ENCODE results near the gene ENG.

ENG gene

DNA sequence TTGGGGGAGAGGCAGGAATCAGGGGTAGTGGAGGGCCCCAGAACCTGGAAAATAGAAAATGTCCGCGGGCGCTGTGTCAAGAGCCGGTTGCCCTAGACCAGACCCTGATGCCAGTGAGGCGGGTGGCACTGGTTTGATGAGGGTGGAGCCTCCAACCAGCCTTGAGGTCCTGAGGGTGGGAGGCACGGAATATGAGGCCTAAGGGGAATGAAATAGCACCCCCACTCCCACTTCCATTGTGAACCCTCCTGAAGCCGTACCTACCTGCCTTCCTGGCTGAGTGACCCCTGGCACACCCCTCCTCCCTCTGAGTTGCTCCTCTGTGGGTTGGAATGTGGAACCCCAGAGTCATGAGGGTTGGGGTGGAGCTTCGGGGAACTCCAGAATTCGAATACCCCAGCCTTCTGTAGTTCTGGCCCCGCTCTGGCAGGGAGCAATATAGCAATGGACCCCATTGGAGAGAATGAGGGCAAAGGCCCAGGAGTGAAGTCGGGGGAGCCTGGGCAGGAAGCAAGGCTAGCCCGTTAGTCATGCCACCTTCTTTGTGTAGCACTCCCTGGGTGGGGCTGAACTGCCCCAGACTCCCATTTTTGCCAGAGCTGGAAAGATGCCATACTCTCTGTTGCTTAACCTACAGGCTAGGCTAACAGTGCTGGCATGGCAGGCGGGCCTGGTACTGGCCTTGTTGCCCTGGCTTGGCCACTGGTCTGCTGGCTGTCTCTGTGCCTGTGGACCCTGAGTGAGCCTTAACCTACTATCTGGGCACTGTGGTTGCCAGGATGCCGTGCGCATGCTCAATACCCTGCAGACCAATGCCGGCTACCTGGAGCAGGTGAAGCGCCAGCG lies 50.7 kb downstream of the ENG start:
- H3K4me2 ChIP-seq (ENCODE audit: low read length) = peak overlapping the region; percentile 83
- H3K4me1 ChIP-seq (ENCODE audit: control insufficient read depth, low read length) = peaks cover 24% of the 10 kb centered on the region
- no peaks in the 10 kb centered on the region for H3K27me3 ChIP-seq (ENCODE audit: control insufficient read depth, low read length)
- TF ChIP-seq EZH2phosphoT487 (IDR thresholded peaks at IDR 0.05; ENCODE audit: borderline replicate concordance, low read length) (no peak), CTCF (IDR thresholded peaks at IDR 0.05; ENCODE audit: low read depth, low read length, poor library complexity, severe bottlenecking) (no peak)
- peaks cover 36% of the 10 kb centered on the region for H3K79me2 ChIP-seq (ENCODE audit: control insufficient read depth, low read length)
- peaks cover 4% of the 10 kb centered on the region; the same call in 1 of the 2 replicates for H3F3A ChIP-seq (ENCODE audit: control insufficient read depth, insufficient read depth)
- H3K9me3 ChIP-seq (ENCODE audit: control insufficient read depth, insufficient read depth, low read length) = no peaks in the 10 kb centered on the region
- no peaks in the 10 kb centered on the region for H3K9me2 ChIP-seq (replicated peaks; ENCODE audit: control insufficient read depth, low read length)
- H3K36me3 ChIP-seq (ENCODE audit: control insufficient read depth, low read length) = peaks cover 37% of the 10 kb centered on the region
- peak overlapping the region; percentile 65 for H3K27ac ChIP-seq (ENCODE audit: low read depth, low read length)
- peak overlapping the region; percentile 91 for H3K4me3 ChIP-seq (ENCODE audit: low read length)
- peaks cover 6% of the 10 kb centered on the region; the same call in 1 of the 2 replicates for H4K20me1 ChIP-seq (ENCODE audit: control insufficient read depth, insufficient read depth, low read depth, low read length)

GRCh38 chr9:127802576-127803443 lies 51.6 kb downstream of the ENG start, which contains the start of gene FPGS:
Gene FPGS, plus strand, starts transcription at chr9:127802882. Its CDS starts 43 bp downstream, at chr9:127802925.
- no peaks in the 10 kb centered on the region for H3K27me3 ChIP-seq (ENCODE audit: control insufficient read depth, low read length)
- H3F3A ChIP-seq (ENCODE audit: control insufficient read depth, insufficient read depth) = peaks cover 10% of the 10 kb centered on the region
- peaks cover 36% of the 10 kb centered on the region for H3K79me2 ChIP-seq (ENCODE audit: control insufficient read depth, low read length)
- TF ChIP-seq CTCF (IDR thresholded peaks at IDR 0.05; ENCODE audit: low read depth, low read length, poor library complexity, severe bottlenecking) = no peak
- TF ChIP-seq EZH2phosphoT487 (IDR thresholded peaks at IDR 0.05; ENCODE audit: borderline replicate concordance, low read length) = no peak
- no peaks in the 10 kb centered on the region for H3K9me3 ChIP-seq (ENCODE audit: control insufficient read depth, insufficient read depth, low read length)
- peaks cover 28% of the 10 kb centered on the region for H3K36me3 ChIP-seq (ENCODE audit: control insufficient read depth, low read length)
- peaks cover 31% of the 10 kb centered on the region for H3K4me1 ChIP-seq (ENCODE audit: control insufficient read depth, low read length)
- peak within 1 kb of the TSS; percentile 91 for H3K4me3 ChIP-seq (ENCODE audit: low read length)
- no peaks in the 10 kb centered on the region for H3K9me2 ChIP-seq (replicated peaks; ENCODE audit: control insufficient read depth, low read length)
- peaks cover 6% of the 10 kb centered on the region; the same call in 1 of the 2 replicates for H4K20me1 ChIP-seq (ENCODE audit: control insufficient read depth, insufficient read depth, low read depth, low read length)
- H3K27ac ChIP-seq (ENCODE audit: low read depth, low read length) = peak within 1 kb of the TSS; percentile 66
- peak within 1 kb of the TSS; percentile 97 for H3K4me2 ChIP-seq (ENCODE audit: low read length)

- Histone ChIP-seq H3K9me2 (replicated peaks; ENCODE audit: control insufficient read depth, low read length) (no peaks in the 10 kb centered on the region), H4K20me1 (ENCODE audit: control insufficient read depth, insufficient read depth, low read depth, low read length) (peaks cover 6% of the 10 kb centered on the region; the same call in 1 of the 2 replicates), H3K9me3 (ENCODE audit: control insufficient read depth, insufficient read depth, low read length) (no peaks in the 10 kb centered on the region), H3K79me2 (ENCODE audit: control insufficient read depth, low read length) (peaks cover 36% of the 10 kb centered on the region), H3K27me3 (ENCODE audit: control insufficient read depth, low read length) (no peaks in the 10 kb centered on the region), H3K4me2 (ENCODE audit: low read length) (peak overlapping the region; percentile 97), H3K27ac (ENCODE audit: low read depth, low read length) (peak overlapping the region; percentile 66), H3F3A (ENCODE audit: control insufficient read depth, insufficient read depth) (peaks cover 17% of the 10 kb centered on the region), H3K4me1 (ENCODE audit: control insufficient read depth, low read length) (peaks cover 39% of the 10 kb centered on the region), H3K4me3 (ENCODE audit: low read length) (peak overlapping the region; percentile 91), H3K36me3 (ENCODE audit: control insufficient read depth, low read length) (peaks cover 21% of the 10 kb centered on the region)
- TF ChIP-seq CTCF (IDR thresholded peaks at IDR 0.05; ENCODE audit: low read depth, low read length, poor library complexity, severe bottlenecking) (peak; percentile 27), EZH2phosphoT487 (IDR thresholded peaks at IDR 0.05; ENCODE audit: borderline replicate concordance, low read length) (no peak)
Observed at GRCh38 chr9:127801955-127802575, 52.4 kb downstream of the ENG start.

Data from DOHH2 (cell line).